Thoracic aorta endothelial cell (primary cell): ENCODE measurements around the gene FPR3. TPM values are rescaled to one million over a fixed set of nuclear protein-coding genes. Genes with fewer than 3 reads are reported as not detected.

Experiments used
- total RNA-seq: library from RNA; depleted of rRNA; stranded (reverse); fragments of >200 nt; gene quantifications from 2 replicates; pipeline ENCODE4 v1.2.3, GENCODE V29; 2012

The FPR3 gene
- total RNA-seq, result not detected in 2 replicates

GRCh38 chr19:51794885-51795490 is at the start of gene FPR3:
TSS of gene FPR3 (plus strand) at chr19:51795157. CDS start at chr19:51823749, 28,592 bp downstream.

GRCh38 chr19:51751655-51752054 is 43.3 kb upstream of the FPR3 start, which contains the start of gene FPR1:
TSS of gene FPR1 (minus strand) at chr19:51751878. CDS start at chr19:51746994, 4,884 bp downstream.

GRCh38 chr19:51760697-51761356 is 34.1 kb upstream of the FPR3 start, which contains the start of gene FPR2:
TSS of gene FPR2 (plus strand) at chr19:51761180. CDS start at chr19:51768659, 7,479 bp downstream.

Other genes starting within 250 kb of the FPR3 start
- 9.6 and 14.4 TPM in 2 replicates for gene ZNF175, start 223.9 kb upstream of the FPR3 start, total RNA-seq
- gene SIGLEC5, start 164.8 kb upstream of the FPR3 start, total RNA-seq, result not detected in 2 replicates
- gene SIGLEC14, start 148.3 kb upstream of the FPR3 start, total RNA-seq, result 0.14 TPM in 1 of 2 replicates, not detected in the other
- gene SPACA6, start 101.8 kb upstream of the FPR3 start, total RNA-seq, result 7.0 and 8.0 TPM in 2 replicates
- gene HAS1, start 71.2 kb upstream of the FPR3 start, total RNA-seq, result not detected in 2 replicates
- gene FPR1, start 43.3 kb upstream of the FPR3 start, total RNA-seq, result not detected in 2 replicates
- gene FPR2, start 34.0 kb upstream of the FPR3 start, total RNA-seq, result not detected in 2 replicates
- gene ZNF577, start 92.8 kb downstream of the FPR3 start, total RNA-seq, result 4.8 and 7.4 TPM in 2 replicates
- gene ZNF649, start 109.9 kb downstream of the FPR3 start, total RNA-seq, result 9.0 and 10.4 TPM in 2 replicates
- gene ZNF613, start 132.3 kb downstream of the FPR3 start, total RNA-seq, result 4.9 and 5.5 TPM in 2 replicates
- gene ZNF350, start 191.7 kb downstream of the FPR3 start, total RNA-seq, result 6.3 and 8.5 TPM in 2 replicates
- 7.6 and 8.9 TPM in 2 replicates for gene ZNF615, start 213.1 kb downstream of the FPR3 start, total RNA-seq
- 14.4 and 14.6 TPM in 2 replicates for gene ZNF614, start 233.2 kb downstream of the FPR3 start, total RNA-seq